HepG2 (cell line): ENCODE measurements around the gene NSD1. TPM values are rescaled to one million over a fixed set of nuclear protein-coding genes. Genes with fewer than 3 reads are reported as not detected.

Experiments
- AHDC1 ChIP-seq: sonication (generic); formaldehyde crosslinking; IDR thresholded peaks from 2 replicates; pipeline ENCODE4 v1.5.1; 2020; ENCODE audit warnings: mild to moderate bottlenecking, missing genetic modification reagents, borderline replicate concordance
- HNRNPH1 ChIP-seq: fragments of 200-400 bp; formaldehyde crosslinking; optimal IDR thresholded peaks from 2 replicates; pipeline ENCODE3; 2017; ENCODE audit warnings: mild to moderate bottlenecking, low read depth, low read length
- HNRNPL ChIP-seq: fragments of 200-400 bp; formaldehyde crosslinking; IDR thresholded peaks from 2 replicates; pipeline ENCODE4 v1.6.1; 2017; ENCODE audit warnings: mild to moderate bottlenecking, low read depth, low read length
- PAF1 ChIP-seq: IDR thresholded peaks from 2 replicates; pipeline ENCODE4 v1.6.1; 2016; ENCODE audit warnings: missing genetic modification reagents, missing compliant biosample characterization
- POLR2AphosphoS5 ChIP-seq: IDR thresholded peaks from 2 replicates; pipeline ENCODE4 v1.6.1; 2012; ENCODE audit warnings: low read depth, low read length
- POLR2G ChIP-seq: fragments of 200-400 bp; formaldehyde crosslinking; IDR thresholded peaks from 2 replicates; pipeline ENCODE4 v1.6.1; 2018; ENCODE audit warnings: mild to moderate bottlenecking, low read depth, low read length, moderate library complexity
- RBFOX2 ChIP-seq: fragments of 200-400 bp; formaldehyde crosslinking; IDR thresholded peaks from 2 replicates; pipeline ENCODE4 v1.6.1; 2017; ENCODE audit warnings: low read depth, mild to moderate bottlenecking, low read length
- RBM22 ChIP-seq: fragments of 200-400 bp; formaldehyde crosslinking; optimal IDR thresholded peaks from 2 replicates; pipeline ENCODE3; 2017; ENCODE audit warnings: mild to moderate bottlenecking, low read length, moderate library complexity
- ZBTB34 ChIP-seq: sonication (generic); formaldehyde crosslinking; IDR thresholded peaks from 2 replicates; pipeline ENCODE4 v1.8.0; 2022; ENCODE audit warnings: mild to moderate bottlenecking, missing genetic modification reagents
- polyA plus RNA-seq, 8 experiments: library from polyadenylated mRNA; depleted of rRNA in 3 of 8; stranded (reverse) in 7 of 8; unstranded in 1 of 8; fragments of >200 nt; fragmentation: Illumina TruSeq in 4 of 8; extraction: Trizol in 4 of 8; gene quantifications; 2 replicates each; pipeline versions ENCODE4 v1.2.1 to v1.2.3, GENCODE V29; 2011 to 2016; ENCODE audit warnings: low read depth in 4 of 8, missing spikeins in 1 of 8, mixed read lengths in 1 of 8; ENCODE audit not compliant: insufficient read depth in 1 of 8
- total RNA-seq, 5 experiments: library from RNA; depleted of rRNA; stranded (reverse); fragments of >200 nt; fragmentation: Illumina TruSeq; extraction: Trizol; gene quantifications; 2 replicates each; pipeline ENCODE4 v1.2.3, GENCODE V29; 2016; ENCODE audit warnings: low read depth in 1 of 5
- TF ChIP-seq, protein P1 (sequence below): sonication (generic); formaldehyde crosslinking; IDR thresholded peaks from 2 replicates; pipeline ENCODE4 v1.5.0; 2020; ENCODE audit warnings: mild to moderate bottlenecking, missing genetic modification reagents, borderline replicate concordance

NSD1 gene
- total and polyA plus RNA-seq, 2 of the 13 experiments (the other 11 are each of a cell fraction or from before 2014, with no cell fraction given) = 0.01 to 0.09 TPM

DNA sequence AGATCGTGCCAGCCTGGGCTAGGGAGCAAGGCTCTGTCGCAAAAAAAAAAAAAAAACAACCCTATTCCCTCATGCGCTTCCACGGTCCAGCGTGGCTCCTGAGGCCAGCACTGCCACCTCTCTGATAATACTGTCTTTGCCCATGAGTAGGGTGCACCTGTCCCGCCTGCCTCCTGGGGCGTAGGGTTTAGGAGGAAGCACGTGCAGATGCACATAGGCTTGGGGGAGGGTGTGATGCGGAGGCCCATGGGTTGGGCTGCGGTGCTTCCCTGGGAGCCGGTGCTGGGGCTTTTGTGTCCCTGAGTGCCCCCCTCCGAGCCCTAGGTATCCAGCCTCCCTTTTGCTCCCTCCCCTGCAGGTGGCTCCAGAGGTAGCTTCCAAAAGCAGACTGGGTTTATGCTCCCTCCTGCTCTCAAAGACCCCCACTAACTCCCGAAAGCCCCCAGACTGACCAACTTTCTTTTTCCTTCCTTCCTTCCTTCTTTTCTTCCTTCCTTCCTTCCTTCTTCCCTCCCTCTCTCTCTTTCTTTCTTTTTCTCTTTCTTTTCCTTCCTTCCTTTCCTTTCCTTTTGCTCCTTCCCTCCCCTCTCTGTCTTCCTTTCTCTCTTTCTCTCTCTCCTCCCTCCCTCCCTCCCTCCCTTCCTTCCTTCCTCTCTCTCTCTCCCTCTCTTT, 34.0 kb upstream of the NSD1 start (continued):
- no peak for TF ChIP-seq AHDC1 (CRISPR knock-in tag)
- TF ChIP-seq HNRNPH1 = peak; percentile 52
- peak; percentile 99 for TF ChIP-seq RBM22
- TF ChIP-seq HNRNPL = 0 out of 2 replicates have a peak, but pooled peaks have one; percentile 41
- peak; percentile 93 for TF ChIP-seq PAF1
- TF ChIP-seq, protein P1, sequence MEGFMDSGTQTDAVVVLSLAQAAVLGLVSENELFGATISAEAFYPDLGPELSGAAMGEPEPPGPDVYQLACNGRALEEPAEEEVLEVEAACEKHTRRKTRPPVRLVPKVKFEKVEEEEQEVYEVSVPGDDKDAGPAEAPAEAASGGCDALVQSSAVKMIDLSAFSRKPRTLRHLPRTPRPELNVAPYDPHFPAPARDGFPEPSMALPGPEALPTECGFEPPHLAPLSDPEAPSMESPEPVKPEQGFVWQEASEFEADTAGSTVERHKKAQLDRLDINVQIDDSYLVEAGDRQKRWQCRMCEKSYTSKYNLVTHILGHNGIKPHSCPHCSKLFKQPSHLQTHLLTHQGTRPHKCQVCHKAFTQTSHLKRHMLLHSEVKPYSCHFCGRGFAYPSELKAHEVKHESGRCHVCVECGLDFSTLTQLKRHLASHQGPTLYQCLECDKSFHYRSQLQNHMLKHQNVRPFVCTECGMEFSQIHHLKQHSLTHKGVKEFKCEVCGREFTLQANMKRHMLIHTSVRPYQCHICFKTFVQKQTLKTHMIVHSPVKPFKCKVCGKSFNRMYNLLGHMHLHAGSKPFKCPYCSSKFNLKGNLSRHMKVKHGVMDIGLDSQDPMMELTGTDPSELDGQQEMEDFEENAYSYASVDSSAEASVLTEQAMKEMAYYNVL = peak; percentile 65; the same call in 1 of the 2 replicates
- peak; percentile 66; the same call in 1 of the 2 replicates for TF ChIP-seq POLR2G
- TF ChIP-seq RBFOX2 = peak; percentile 57
- no peak for TF ChIP-seq ZBTB34 (CRISPR knock-in tag)
- TF ChIP-seq POLR2AphosphoS5 = peak; percentile 46; the same call in 1 of the 2 replicates
